IPS DF 4.7 (cell line): ENCODE data around the gene CEACAM3.

Source experiments
- DNase-seq: peaks from one replicate; pipeline ENCODE4 v3.0.0-alpha.2; 2013; ENCODE audit warnings: low spot score; ENCODE audit errors: extremely low read depth

Gene CEACAM3

DNA sequence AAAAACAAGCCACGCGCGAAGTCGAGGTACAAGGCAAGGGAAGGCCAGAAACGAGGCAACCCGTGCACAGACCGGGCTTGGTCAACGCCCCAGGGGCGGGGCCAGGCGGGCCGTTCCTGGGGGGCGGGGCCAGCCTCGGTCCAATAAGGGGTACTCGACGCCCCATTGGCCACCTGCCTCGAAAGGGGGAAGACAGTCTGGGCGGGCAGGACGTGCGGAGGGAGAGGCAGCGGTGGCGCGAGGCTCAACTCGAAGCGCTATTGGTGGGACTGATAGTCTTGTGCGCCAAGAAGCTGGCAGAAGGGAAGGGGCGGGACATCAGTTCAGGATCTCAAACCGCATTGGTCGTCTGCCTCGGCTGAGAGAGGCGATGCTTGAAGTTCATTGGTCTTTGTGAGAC, 48.2 kb downstream of the CEACAM3 start, which contains the start of gene LYPD4:
Gene LYPD4 (minus strand): TSS at position 83 of the 400 bp plus-strand sequence. CDS start 5,398 bp downstream, outside the sequence.
- DNase-seq, result no peak

GRCh38 chr19:41845001-41845050, 48.4 kb downstream of the CEACAM3 start, which contains the start of gene DMRTC2:
DMRTC2 (plus strand) TSS chr19:41845042; CDS start chr19:41847429, 2,387 bp downstream.
- DNase-seq, result no peak

GRCh38 chr19:41845051-41845590, 48.7 kb downstream of the CEACAM3 start:
- no peak for DNase-seq

DNA sequence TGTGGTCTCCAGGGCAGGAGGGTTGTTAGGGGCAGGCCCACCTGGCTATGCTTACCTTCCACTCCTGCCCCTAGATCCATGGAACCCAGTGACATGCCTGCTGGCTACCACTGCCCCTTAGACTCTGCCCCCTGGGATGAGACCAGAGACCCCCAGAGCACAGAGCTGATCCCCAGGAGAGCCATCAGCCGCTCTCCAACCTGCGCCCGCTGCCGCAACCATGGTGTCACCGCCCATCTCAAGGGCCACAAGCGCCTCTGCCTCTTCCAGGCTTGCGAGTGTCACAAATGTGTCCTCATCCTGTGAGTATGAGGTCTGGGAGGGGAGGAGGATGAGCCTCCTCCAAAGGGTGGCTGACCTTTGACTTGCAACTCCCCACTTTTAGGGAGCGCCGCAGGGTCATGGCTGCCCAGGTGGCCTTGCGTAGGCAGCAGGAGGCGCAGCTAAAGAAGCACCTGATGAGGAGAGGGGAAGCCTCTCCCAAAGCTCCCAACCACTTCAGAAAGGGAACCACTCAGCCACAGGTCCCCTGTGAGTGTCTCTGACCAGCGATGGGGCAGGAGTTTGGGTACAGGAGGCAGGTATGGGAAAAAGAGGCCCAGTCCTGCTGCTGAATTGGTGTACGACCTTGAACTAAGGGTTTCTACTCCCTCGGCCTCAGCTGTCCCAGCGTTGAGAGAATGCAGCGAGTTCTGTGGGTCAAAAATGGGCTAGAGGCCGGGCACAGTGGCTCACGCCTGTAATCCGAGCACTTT, 51.1 kb downstream of the CEACAM3 start:
- no peak for DNase-seq

GRCh38 chr19:41848666-41849065, 52.3 kb downstream of the CEACAM3 start:
- DNase-seq, result no peak

- no peak for DNase-seq
Measured at GRCh38 chr19:41849067-41849466, 52.7 kb downstream of the CEACAM3 start.

- no peak for DNase-seq
Measured at GRCh38 chr19:41850381-41850780, 54.0 kb downstream of the CEACAM3 start.

DNA sequence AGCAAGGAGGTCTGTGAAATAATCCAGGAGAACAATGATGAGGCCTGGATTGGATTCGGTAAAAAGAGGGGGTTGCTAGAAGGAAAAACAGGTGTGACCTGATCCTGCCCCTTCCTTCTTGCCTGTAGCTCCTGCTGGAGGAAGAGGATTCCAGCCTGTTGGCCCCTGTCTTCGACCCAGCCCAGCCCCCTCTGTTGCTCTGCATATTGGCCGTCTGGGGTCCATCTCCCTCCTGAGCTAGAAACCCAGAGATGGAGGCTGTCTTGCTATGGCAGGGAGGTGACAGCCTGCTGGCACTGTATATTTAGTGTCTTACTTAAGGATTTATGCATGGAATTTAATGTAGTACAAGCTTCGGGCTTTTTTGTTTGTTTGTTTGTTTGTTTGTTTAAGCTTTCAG, 55.1 kb downstream of the CEACAM3 start:
- DNase-seq, result no peak

- DNase-seq, result no peak
Measured at GRCh38 chr19:41853344-41853743, 57.0 kb downstream of the CEACAM3 start.

DNA sequence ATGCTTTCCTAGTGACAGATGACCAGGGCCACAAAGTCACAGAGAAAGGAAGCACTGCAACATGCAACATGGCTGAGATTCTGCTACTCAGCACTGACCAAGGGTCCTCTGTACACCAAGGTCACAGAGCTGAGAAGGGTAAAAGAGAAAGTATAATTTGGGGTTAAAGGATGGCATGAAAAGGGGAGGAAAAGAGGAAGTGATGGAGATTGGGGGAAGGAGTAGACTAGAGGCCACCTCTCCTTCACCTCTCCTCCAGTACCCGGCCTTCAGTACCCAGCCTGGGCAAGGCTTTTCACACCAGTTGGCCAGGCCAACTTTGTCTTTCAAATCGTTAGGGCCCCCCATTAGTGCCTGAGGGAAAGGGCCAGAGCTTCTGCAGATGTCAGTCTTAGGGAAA, 57.4 kb downstream of the CEACAM3 start:
- no peak for DNase-seq

GRCh38 chr19:41859213-41859617, 62.8 kb downstream of the CEACAM3 start:
- no peak for DNase-seq

- DNase-seq, result peak; percentile 94
Measured at GRCh38 chr19:41859618-41860418, 63.4 kb downstream of the CEACAM3 start, which contains the start of gene RPS19. RPS19 (plus strand) TSS chr19:41860255; CDS start chr19:41860775, 520 bp downstream.

DNA sequence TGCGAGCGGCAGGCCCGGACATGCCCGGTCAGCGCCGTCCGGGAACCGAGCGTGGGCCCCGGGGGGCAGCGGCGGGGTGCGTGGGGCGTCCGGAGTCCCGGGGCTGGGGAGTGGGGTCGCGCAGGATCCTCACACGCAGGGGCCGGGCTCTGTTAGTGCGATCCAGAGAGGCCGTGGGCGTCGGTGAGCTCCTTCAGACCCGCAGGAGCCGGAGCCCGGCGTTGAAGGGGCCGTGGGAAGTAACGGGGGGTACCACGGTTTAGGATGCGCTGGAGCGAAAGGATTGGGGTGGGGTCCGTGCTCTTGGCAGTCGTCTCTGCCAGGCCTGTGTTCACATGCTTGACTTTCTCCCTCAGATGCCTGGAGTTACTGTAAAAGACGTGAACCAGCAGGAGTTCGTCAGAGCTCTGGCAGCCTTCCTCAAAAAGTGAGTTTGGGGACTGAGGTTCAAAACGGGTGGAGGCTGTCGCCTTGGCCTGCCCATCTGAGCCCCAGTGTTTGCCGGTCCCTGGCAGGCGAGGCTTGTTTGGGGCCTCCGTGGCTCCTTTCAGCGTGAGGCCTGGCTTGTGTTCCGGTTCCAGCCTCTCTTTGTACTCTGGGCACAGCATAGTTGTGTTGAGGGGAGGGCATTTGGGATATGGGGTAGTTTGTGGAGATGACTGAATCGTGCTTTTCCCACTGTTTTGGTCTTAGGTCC, 64.2 kb downstream of the CEACAM3 start:
- no peak for DNase-seq
